Activated naive CD4-positive, alpha-beta T cell treated with anti-CD3 and anti-CD28 coated beads, Interleukin-2, amount 50 U/mL, for 72 hours (primary cell): ENCODE results near the gene IMMP2L. TPM values are rescaled to one million over a fixed set of nuclear protein-coding genes. Genes with fewer than 3 reads are reported as not detected.

Experiments used
- ATAC-seq, 2 donors: fragments of 150-1000 bp; cut with Tn5 transposase; 2 replicates each; pipeline ENCODE4 v1.10.0; 2021; ENCODE audit warnings: mild to moderate bottlenecking in 2 of 2, moderate library complexity in 2 of 2
- DNase-seq, 2 donors: peaks; one replicate each; pipeline ENCODE4 v3.0.0; 2021 to 2022; ENCODE audit warnings: low spot score in 2 of 2
- H3K27ac Mint-ChIP-seq, 2 donors: one replicate each; pipeline ENCODE4 v1.8.0; 2022; ENCODE audit warnings: mild to moderate bottlenecking in 2 of 2, mixed read lengths in 2 of 2
- H3K36me3 Mint-ChIP-seq, 2 donors: one replicate each; pipeline ENCODE4 v1.8.0; 2022; ENCODE audit warnings: mixed read lengths in 2 of 2
- H3K9me3 Mint-ChIP-seq, 2 donors: one replicate each; pipeline ENCODE4 v1.8.0; 2022; ENCODE audit warnings: mixed read lengths in 2 of 2
- total RNA-seq, 2 donors: library from RNA; stranded (reverse); gene quantifications; one replicate each; pipeline ENCODE4 v1.2.3, GENCODE V29; 2022

Gene IMMP2L
- total RNA-seq, 2 donors from 2014 or later, result 11.8 to 18.2 TPM

DNA sequence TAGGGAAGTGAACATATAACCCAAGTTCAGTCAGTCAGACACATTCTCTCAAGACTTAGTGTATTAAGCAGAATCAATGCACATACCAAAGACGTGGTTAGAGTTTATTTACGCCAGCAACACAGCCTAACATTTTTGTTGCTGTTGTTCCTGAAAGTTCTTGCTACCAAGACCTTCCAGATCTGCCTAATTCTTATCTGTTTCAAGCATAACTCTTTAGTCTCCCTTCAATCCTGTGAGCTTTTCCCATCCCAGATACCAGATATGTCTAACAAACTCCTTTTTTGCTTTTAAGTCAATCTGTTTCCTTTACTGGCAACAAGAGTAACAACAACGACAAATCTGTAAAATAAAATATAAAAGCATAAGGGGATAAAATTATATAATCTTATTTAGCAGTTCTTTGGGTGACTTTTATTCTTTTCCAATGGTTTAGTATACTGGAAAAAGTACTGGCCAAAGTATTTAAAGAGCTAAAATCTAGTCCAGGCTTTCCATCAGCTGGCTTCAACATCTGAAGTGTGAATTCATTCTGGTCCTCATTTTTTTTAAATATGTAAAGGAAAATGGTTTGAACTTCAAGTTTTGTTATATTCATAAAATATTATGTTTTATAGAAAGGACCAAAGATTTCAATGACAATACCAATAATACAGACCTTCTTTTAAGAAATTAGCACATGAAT, 193.8 kb downstream of the IMMP2L start:
- no peaks in the 10 kb centered on the region for H3K9me3 Mint-ChIP-seq
- H3K27ac Mint-ChIP-seq, result no peak overlapping the region
- DNase-seq (no peak), ATAC-seq (no peak)
- peaks cover 0 to 5% of the 10 kb centered on the region in 2 donors for H3K36me3 Mint-ChIP-seq

DNA sequence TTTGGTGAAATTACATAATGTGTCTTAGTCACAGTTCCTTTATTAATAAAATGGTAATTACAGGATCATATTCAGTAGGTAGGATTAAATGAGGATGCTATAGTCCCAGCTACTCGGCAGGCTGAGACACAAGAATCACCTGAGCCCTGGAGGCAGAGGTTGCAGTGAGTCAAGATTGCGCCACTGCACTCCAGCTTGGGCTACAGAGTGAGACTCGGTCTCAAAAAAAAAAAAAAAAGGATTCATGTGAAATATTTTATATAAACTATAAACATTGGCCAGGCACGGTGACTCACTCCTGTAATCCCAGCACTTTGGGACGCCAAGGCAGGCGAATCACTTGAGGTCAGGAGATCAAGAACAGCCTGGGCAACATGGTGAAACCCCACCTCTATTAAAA, 197.9 kb downstream of the IMMP2L start:
- ATAC-seq (no peak), DNase-seq (no peak)
- no peaks in the 10 kb centered on the region for H3K9me3 Mint-ChIP-seq
- H3K27ac Mint-ChIP-seq, result no peak overlapping the region
- H3K36me3 Mint-ChIP-seq, result no peaks in the 10 kb centered on the region

DNA sequence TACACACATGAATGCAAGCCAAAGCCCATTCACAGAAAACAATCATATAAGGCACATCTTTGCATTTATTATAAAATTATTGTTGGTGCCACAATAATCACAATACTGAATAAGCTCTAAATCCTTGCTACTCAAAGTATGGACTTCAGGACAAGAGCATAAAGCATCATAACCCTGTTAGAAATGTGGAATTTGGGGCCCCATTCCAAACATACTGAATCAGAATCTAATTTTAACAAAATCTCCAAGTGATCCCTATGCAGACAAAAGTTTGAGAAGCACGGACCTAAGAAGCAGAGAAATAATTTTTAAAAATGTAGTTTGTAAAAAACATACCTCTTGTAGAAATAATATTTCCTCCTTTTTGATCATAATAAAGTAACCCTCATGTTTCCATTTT, 199.2 kb downstream of the IMMP2L start:
- ATAC-seq (no peak), DNase-seq (no peak)
- no peak overlapping the region for H3K27ac Mint-ChIP-seq
- H3K36me3 Mint-ChIP-seq, result no peaks in the 10 kb centered on the region
- H3K9me3 Mint-ChIP-seq, result no peaks in the 10 kb centered on the region

DNA sequence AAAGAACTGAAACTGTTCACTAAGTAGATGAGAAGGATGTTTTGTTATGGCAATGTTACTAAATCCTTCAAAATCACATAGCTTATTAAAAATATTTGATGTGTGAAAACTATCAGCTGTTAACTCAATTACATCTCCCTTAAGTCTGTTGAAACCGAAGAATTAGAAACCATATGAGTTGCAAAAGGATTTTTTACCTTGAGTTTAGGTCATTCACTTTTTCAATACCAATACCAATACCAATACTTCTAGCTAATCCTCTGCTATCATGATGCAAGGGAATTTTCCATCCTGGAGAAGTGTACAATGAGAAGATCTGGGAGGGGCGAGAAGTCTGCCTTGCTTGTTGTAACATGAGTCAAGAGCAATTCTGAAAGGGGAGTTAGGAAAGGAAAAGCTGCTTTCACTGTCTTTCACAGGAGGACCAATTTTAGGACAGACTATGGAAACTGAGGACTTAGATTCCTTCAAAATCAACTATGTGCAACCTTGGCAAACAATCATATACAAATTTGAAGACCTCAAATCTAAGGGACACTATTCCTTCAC, 199.7 kb downstream of the IMMP2L start:
- DNase-seq (no peak), ATAC-seq (no peak)
- H3K36me3 Mint-ChIP-seq, result no peaks in the 10 kb centered on the region
- no peak overlapping the region for H3K27ac Mint-ChIP-seq
- no peaks in the 10 kb centered on the region for H3K9me3 Mint-ChIP-seq

DNA sequence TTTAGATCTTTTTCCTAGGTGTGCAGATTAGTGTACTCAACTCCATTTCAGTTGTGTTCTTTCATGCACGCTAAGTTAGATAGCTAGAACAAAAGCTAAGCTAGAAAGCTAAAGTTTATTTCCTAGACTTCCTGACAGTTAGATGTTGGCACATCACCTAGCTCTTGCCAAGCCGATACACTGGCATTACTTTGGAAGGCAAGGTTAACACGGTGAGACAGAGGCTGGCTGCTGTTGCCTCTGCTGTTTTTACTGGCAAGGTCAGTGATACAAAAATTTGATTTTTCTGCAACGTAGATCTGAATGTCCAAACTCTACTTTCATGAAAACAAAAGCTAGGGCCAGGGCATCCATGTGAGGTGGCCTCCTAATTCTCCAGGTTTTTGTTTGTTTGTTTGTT, 203.4 kb downstream of the IMMP2L start:
- H3K27ac Mint-ChIP-seq, result no peak overlapping the region

DNA sequence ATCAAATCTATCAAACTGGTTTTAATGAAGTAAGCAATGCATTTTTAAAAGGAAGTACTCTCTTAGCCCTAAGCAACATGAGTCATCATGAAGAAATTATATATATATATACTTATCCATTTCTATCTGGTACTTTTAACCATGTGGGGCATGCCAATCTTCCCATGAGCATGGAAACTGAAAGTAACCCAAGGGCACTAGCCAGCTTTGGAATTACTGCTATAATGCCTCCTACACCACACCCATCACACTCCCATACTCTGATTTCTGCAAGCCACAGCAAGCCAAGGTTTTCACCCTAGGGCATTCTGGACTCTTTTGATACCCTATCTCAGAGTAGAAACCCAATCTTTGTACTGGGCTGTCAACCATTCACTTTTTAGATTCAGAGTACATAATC, 204.6 kb downstream of the IMMP2L start:
- ATAC-seq, result no peak
- DNase-seq, result no peak
- Mint-ChIP-seq H3K36me3 (no peaks in the 10 kb centered on the region), H3K27ac (no peak overlapping the region), H3K9me3 (no peaks in the 10 kb centered on the region)

More for the DNA sequence above, 203.4 kb downstream of the IMMP2L start:
- no peaks in the 10 kb centered on the region for H3K9me3 Mint-ChIP-seq
- ATAC-seq (no peak), DNase-seq (no peak)
- no peaks in the 10 kb centered on the region for H3K36me3 Mint-ChIP-seq

DNA sequence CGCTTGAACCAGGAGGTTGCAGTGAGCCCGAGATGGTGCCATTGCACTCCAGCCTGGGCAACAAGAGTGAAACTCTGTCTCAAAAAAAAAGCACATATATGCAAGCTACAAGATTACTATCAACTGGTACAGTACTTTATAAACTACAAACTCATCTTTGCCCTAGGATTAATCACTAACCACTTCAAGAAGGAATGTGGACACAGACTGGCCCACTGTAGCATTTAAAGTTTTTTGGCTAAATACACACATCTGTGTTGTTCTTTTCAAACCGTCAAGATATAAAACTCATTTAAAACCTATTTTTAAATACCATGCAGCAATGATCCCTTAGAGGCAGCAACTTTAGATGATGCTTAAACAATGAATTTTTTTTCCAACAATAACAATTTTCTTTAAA, 205.4 kb downstream of the IMMP2L start:
- ATAC-seq (no peak), DNase-seq (no peak)
- Mint-ChIP-seq H3K27ac (no peak overlapping the region), H3K36me3 (no peaks in the 10 kb centered on the region), H3K9me3 (no peaks in the 10 kb centered on the region)

DNA sequence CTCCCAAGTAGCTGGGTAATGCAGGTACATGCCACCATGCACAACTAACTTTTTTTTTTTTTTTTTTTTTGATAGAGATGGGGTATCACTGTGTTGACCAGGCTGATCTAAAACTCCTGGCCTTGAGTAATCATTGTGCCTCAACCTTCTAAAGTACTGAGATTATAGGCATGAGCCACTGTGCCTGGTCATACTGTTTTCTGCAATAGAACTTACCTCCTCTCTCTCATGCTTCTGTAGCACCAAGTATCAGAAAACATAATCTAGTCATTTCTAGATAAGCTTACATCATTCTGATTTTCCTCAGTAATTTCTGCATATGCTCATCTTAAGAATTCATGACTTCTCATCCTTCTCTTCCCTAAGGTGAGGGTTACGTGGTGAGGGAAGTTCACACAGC, 210.0 kb downstream of the IMMP2L start:
- H3K9me3 Mint-ChIP-seq, result peaks cover under 1 to 1% of the 10 kb centered on the region in 2 donors
- ATAC-seq (peak; percentile 43 to 88), DNase-seq (no peak)
- peaks cover under 1% of the 10 kb centered on the region in 2 donors for H3K36me3 Mint-ChIP-seq
- no peak overlapping the region for H3K27ac Mint-ChIP-seq

DNA sequence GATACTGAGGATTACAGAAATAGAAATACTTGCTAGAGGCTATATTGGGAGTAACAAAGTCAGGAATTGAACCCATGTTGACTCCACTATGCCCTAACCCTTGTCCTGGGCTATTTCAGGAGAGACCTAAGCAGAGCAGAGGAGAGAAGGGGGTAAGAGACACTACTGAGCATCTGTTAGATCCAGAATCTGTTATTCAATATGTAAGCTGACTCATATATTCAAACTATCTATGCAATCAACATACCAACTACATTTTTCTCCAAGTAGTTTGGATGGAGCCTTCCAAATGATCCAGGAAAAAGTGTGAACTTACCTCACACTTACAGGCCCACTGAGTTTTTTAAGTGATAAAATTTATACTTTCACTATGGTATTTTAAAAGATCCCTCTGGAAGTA, 216.1 kb downstream of the IMMP2L start:
- no peak for ATAC-seq
- peaks cover 35 to 41% of the 10 kb centered on the region in 2 donors for H3K36me3 Mint-ChIP-seq
- peaks cover 28 to 31% of the 10 kb centered on the region in 2 donors for H3K9me3 Mint-ChIP-seq
- H3K27ac Mint-ChIP-seq, result no peak overlapping the region
- no peak for DNase-seq

DNA sequence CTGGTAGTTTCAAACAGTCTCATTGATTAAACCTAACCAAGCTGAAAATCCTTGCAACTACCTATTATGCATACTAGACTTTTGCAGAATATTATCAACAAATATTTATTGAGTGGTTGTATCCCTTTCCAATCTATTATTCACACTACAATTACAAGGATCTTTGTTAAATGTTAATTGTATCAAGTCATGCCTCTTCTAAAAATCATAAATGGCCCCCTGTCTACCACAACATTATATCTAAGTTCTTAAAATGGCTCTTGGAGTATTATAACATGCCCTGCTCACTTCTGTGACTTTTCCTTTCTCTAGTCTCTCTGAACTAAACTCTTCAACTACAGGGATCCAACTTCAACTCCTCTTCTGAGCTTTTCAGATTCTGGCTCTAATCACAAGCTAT, 219.3 kb downstream of the IMMP2L start:
- peaks cover 35 to 41% of the 10 kb centered on the region in 2 donors for H3K36me3 Mint-ChIP-seq
- peaks cover 28 to 31% of the 10 kb centered on the region in 2 donors for H3K9me3 Mint-ChIP-seq
- DNase-seq, result no peak
- no peak for ATAC-seq
- no peak overlapping the region for H3K27ac Mint-ChIP-seq

DNA sequence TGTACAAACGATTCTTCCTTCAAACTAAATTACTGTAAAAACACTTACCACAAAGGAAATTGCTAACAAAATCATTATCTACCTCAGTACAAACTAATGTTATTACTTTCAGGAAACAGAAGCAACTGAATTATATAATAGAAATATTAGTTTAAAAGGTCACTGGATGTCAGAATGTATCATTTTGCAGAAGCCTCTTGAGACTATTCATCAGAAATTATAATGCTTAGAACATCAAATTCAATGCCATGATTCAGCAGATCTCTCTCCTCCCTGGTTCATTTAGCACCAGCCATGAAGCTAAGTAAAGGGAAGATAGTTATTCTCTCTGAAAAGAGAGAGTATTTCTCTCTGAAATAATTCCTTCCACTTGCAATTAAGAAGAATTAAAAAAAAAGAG, 223.3 kb downstream of the IMMP2L start:
- H3K9me3 Mint-ChIP-seq, result peaks cover 14 to 19% of the 10 kb centered on the region in 2 donors
- no peak overlapping the region for H3K27ac Mint-ChIP-seq
- DNase-seq, result no peak
- peaks cover 13 to 17% of the 10 kb centered on the region in 2 donors for H3K36me3 Mint-ChIP-seq
- ATAC-seq, result no peak

DNA sequence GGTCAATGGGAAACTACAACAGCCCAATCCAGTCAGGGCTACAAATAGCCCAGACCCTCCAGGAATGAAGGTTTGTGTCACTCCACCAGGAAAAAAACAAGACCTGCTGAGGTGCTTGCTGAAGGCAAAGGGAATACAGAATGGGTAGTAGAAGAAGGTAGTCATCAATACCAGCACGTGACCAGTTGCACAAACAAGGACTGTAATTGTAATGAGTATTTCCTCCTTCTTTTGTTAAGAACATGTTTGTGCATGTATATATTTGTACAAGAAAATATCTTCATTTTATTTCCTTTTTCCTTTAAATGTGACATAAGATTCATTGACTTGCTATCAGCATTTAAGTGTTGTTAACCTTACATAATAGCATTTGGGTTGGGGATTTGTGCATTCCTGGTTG, 229.3 kb downstream of the IMMP2L start:
- peaks cover 0 to 5% of the 10 kb centered on the region in 2 donors for H3K36me3 Mint-ChIP-seq
- no peak for ATAC-seq
- H3K9me3 Mint-ChIP-seq, result peaks cover 6 to 11% of the 10 kb centered on the region in 2 donors
- no peak overlapping the region for H3K27ac Mint-ChIP-seq
- no peak for DNase-seq

DNA sequence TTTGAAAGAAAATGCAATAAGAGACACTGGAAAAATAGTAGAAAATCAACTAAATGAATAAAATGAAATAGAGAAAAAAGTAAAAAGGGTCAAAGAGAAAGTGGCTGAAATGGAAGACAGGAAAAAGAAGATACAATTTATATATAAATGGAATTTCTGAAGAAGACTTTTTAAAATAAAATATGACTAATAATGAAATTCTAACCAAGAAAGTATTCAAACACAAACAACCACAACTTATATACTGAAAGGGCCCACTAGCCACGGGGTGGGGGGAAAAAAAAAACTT, 232.1 kb downstream of the IMMP2L start:
- DNase-seq (no peak), ATAC-seq (no peak)
- Mint-ChIP-seq H3K36me3 (no peaks in the 10 kb centered on the region), H3K27ac (no peak overlapping the region), H3K9me3 (peaks cover 0 to 4% of the 10 kb centered on the region in 2 donors)

DNA sequence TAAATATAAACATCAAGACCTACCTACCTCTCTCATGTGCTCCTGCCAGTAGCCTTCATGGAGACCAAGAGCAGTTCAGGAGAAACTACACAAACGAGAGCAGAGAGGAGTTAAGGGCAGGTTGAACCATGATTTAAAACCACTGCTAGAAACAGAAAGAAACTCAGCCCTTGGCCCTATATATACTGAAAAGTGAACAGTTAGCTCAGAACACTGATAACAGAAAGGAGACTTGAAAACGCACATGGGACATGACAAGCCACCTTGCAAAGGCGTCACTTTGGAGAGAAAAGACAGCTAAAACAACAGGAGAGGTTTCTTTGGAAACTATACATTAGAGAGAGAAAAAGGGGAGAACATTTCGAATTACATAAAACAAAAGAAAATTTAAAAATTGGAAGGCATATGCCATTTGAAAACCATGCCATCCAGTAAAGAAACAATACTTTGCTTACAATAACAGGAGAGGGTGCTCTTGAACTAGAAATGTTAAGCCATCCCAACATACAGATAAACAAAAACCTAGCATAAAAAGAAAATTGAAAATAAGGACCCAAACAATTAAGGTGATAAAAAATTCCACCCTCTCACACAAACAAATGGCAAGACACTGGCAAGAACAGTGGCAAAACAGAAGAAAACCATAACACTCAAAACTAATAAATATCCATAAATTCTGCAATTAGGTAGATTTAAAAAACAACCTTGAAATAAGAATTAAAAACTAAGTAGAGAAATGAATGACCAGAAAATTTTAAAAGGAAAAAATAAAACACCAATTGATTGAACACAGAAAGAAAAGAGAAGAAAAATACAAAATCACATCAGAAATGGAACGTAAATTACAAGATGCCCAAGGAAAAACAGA, 232.7 kb downstream of the IMMP2L start:
- no peak for ATAC-seq
- no peak overlapping the region for H3K27ac Mint-ChIP-seq

DNA sequence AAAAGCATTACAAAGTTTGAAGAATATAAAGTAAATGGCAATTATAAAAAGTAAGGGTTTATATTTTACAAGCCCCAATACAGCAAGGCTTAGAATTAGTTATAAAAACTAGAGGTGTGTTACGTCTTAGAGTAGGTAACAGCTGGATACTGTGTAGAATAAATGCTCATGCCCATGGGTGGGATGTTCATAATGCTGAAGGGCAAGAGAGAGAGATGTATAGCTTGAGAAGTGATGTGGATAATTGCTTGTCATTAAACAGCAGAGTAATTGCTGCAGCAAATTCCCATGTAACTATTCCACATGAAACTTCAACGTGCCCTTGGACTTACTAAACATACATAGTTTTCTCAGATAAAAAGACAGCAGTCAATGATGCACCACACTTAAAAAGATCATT, 233.8 kb downstream of the IMMP2L start:
- no peak overlapping the region for H3K27ac Mint-ChIP-seq
- no peaks in the 10 kb centered on the region for H3K9me3 Mint-ChIP-seq
- no peaks in the 10 kb centered on the region for H3K36me3 Mint-ChIP-seq
- no peak for DNase-seq
- ATAC-seq, result no peak

More for the DNA sequence above, 232.7 kb downstream of the IMMP2L start:
- DNase-seq, result no peak
- peaks cover 0 to 4% of the 10 kb centered on the region in 2 donors for H3K9me3 Mint-ChIP-seq
- H3K36me3 Mint-ChIP-seq, result no peaks in the 10 kb centered on the region

DNA sequence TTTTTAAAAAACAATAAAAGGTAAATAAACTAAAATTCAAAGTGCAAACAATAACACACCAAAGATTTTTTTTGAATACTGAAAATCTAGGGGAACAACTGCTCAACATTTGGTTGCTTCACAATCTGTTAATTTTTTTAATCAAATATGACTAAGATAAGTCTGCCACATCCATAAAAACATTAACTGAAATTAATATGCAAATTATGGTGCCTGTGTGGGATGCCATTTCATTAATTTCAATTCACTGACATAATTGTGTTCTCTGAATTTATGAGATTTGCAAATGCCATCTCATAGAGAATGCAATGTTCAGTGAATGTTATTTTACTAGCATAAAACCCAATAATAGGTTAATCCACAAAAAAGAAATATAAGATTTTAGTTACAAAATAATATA, 237.5 kb downstream of the IMMP2L start:
- ATAC-seq (no peak), DNase-seq (no peak)
- H3K36me3 Mint-ChIP-seq, result peaks cover 0 to 6% of the 10 kb centered on the region in 2 donors
- H3K27ac Mint-ChIP-seq, result no peak overlapping the region
- peaks cover 0 to 5% of the 10 kb centered on the region in 2 donors for H3K9me3 Mint-ChIP-seq

DNA sequence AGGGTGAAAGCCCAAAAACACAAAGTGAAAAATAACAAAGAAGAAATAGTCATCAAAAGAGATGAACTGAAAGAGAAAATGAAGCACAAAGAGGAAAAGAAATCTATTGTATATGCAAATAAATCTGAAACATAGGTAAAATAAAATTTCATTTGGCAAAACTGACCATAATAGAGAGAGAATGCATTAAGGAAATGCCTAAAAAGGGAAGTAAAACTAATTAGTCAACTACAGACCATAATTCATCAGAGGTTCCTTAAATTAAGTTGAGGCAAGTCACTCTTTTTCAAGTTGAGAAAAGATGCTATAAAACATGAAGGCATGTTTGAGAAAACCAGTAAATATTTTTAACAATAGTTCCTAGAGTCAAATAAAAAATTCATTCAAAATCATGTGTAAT, 238.1 kb downstream of the IMMP2L start:
- ATAC-seq (no peak), DNase-seq (no peak)
- peaks cover 0 to 6% of the 10 kb centered on the region in 2 donors for H3K36me3 Mint-ChIP-seq
- H3K9me3 Mint-ChIP-seq, result peaks cover 0 to 5% of the 10 kb centered on the region in 2 donors
- no peak overlapping the region for H3K27ac Mint-ChIP-seq
